Thyroid gland (tissue), 4 donors: ENCODE results near the gene SNX11.

Experiments
- CTCF ChIP-seq, 6 experiments: fragments of 200-600 bp in 3 of 6; fragments of 450-650 bp in 3 of 6; sonication (generic) in 3 of 6; IDR thresholded peaks; one replicate each; pipeline ENCODE4 v1.5.1; 2016 to 2019; ENCODE audit warnings: antibody characterized with exemption in 6 of 6, mild to moderate bottlenecking in 2 of 6, inconsistent platforms in 1 of 6, moderate library complexity in 1 of 6
- POLR2A ChIP-seq, 2 donors: fragments of 450-650 bp; IDR thresholded peaks; one replicate each; pipeline ENCODE4 v1.6.1; 2017; ENCODE audit warnings: antibody characterized with exemption in 2 of 2, mild to moderate bottlenecking in 2 of 2, moderate library complexity in 1 of 2

- TF ChIP-seq POLR2A (IDR thresholded peaks at IDR 0.05) (no peak), CTCF (IDR thresholded peaks at IDR 0.05) (no peak)
Observed at GRCh38 chr17:48058393-48059124, 49.0 kb upstream of the SNX11 start.
